Astrocyte of the cerebellum (primary cell): Measurements from ENCODE around the gene PACRG.

Experiments
- DNase-seq: peaks from one replicate; pipeline ENCODE4 v3.0.0-alpha.2; 2011; ENCODE audit warnings: low read depth
- H3K4me3 ChIP-seq: 2 replicates; pipeline ENCODE4 v1.5.1; 2011; ENCODE audit warnings: mild to moderate bottlenecking, low read depth, low read length, moderate library complexity
- CTCF ChIP-seq: IDR thresholded peaks from 2 replicates; pipeline ENCODE4 v1.5.1; 2012; ENCODE audit warnings: low read length, low read depth, moderate library complexity, mild to moderate bottlenecking; ENCODE audit errors: missing control alignments
- in situ Hi-C: cut with HindIII; loops from 2 replicates; pipeline ENCODE4 v1.10.0; 2017; ENCODE audit warnings: low sequenced_read_pairs

Gene PACRG

GRCh38 chr6:162889303-162889702 lies 161.5 kb downstream of the PACRG start:
- DNase-seq = no peak
- in situ Hi-C loops = no loop called here
- TF ChIP-seq CTCF = no peak
- H3K4me3 ChIP-seq = no peak overlapping the region

GRCh38 chr6:162898011-162898410 lies 170.2 kb downstream of the PACRG start:
- H3K4me3 ChIP-seq = no peak overlapping the region
- no peak for DNase-seq
- no peak for TF ChIP-seq CTCF
- in situ Hi-C loops = no loop called here

- no peak for TF ChIP-seq CTCF
- DNase-seq = no peak
- in situ Hi-C loops = no loop called here
- H3K4me3 ChIP-seq = no peak overlapping the region
Measured at GRCh38 chr6:162899148-162899547, 171.4 kb downstream of the PACRG start.

DNA sequence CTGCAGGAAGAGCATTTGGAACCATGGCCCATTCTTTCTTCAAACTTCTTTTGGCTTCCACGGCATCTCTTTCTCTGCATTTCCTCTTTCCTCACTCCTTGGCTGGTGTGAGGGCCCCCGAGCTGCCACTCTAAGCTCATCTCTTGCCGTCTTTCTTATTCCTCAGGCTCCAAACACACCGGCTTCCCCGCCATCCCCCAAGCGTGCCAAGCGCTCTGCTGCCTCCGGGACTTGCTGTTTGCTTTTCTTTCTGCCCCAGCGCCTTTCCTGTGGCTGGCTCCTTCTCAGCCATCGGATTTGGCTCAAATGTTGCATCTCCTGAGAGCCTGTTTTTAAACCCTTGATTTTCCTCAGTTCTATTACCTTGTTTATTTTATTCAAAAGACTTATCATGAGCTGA lies 172.7 kb downstream of the PACRG start:
- in situ Hi-C loops = no loop called here
- DNase-seq = no peak
- TF ChIP-seq CTCF = no peak
- H3K4me3 ChIP-seq = no peak overlapping the region

- TF ChIP-seq CTCF = no peak
- in situ Hi-C loops = no loop called here
- no peak overlapping the region for H3K4me3 ChIP-seq
Measured at GRCh38 chr6:162904069-162904663, 176.4 kb downstream of the PACRG start.

DNA sequence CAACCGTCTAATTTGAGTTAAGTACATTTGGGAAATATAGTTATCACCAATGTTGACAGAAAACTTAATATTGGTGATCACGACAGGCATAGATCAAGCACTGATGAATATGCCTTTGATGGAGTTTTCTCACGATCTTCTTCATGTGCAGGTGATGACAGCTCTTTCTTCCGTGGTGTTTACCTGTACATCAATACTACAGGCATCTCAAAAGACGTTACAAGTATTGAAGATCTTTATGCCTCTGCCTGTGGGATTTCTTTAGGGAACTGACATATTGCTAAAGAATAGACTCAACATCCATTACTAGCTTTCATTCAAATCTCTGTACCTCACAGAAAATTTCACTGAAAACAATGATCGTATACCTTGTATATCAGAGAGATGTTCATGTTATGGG lies 178.7 kb downstream of the PACRG start:
- H3K4me3 ChIP-seq = no peak overlapping the region
- DNase-seq = no peak
- in situ Hi-C loops = no loop called here
- TF ChIP-seq CTCF = no peak

More at GRCh38 chr6:162904069-162904663, 176.4 kb downstream of the PACRG start:
- DNase-seq = no peak
